CD4-positive, CD25-positive, alpha-beta regulatory T cell (primary cell): Measurements from ENCODE around the gene TNK2. TPM values are rescaled to one million over a fixed set of nuclear protein-coding genes. Genes with fewer than 3 reads are reported as not detected.

Source experiments
- ATAC-seq, 2 donors: fragments of 150-1000 bp; cut with Tn5 transposase; one replicate each; pipeline ENCODE4 v1.10.0; 2021; ENCODE audit warnings: low read depth in 2 of 2, moderate number of reproducible peaks in 2 of 2, moderate library complexity in 1 of 2
- DNase-seq, 3 donors: peaks; one replicate each; pipeline versions ENCODE4 v3.0.0 to v3.0.0-alpha.2; 2012 to 2022; ENCODE audit warnings: mixed read lengths in 1 of 3
- H3K27ac ChIP-seq: one replicate; pipeline ENCODE4 v1.7.0; 2013; ENCODE audit warnings: mild to moderate bottlenecking, low read length; ENCODE audit not compliant: insufficient read depth, poor library complexity, severe bottlenecking
- H3K27me3 ChIP-seq: one replicate; pipeline ENCODE4 v1.7.0; 2013; ENCODE audit warnings: low read length; ENCODE audit not compliant: control insufficient read depth, insufficient read depth
- H3K36me3 ChIP-seq: one replicate; pipeline ENCODE4 v1.7.0; 2013; ENCODE audit warnings: mild to moderate bottlenecking, low read length, moderate library complexity; ENCODE audit not compliant: control insufficient read depth, insufficient read depth
- H3K4me1 ChIP-seq: 2 replicates; pipeline ENCODE4 v1.7.0; 2013; ENCODE audit warnings: mild to moderate bottlenecking, low read length; ENCODE audit not compliant: insufficient read depth, control insufficient read depth, poor library complexity, severe bottlenecking
- H3K4me3 ChIP-seq: one replicate; pipeline ENCODE4 v1.7.0; 2013; ENCODE audit warnings: low read depth, mild to moderate bottlenecking, low read length, moderate library complexity
- H3K9me3 ChIP-seq, 2 experiments: 1 replicate in 1 of 2; 2 replicates in 1 of 2; pipeline ENCODE4 v1.7.0; 2013; ENCODE audit warnings: low read length in 2 of 2, mild to moderate bottlenecking in 1 of 2, moderate library complexity in 1 of 2; ENCODE audit not compliant: control insufficient read depth in 2 of 2
- H3K27ac Mint-ChIP-seq, 3 donors: one replicate each; pipeline ENCODE4 v1.8.0; 2020 to 2022; ENCODE audit warnings: mild to moderate bottlenecking in 3 of 3, mixed read lengths in 3 of 3, moderate library complexity in 2 of 3
- H3K27me3 Mint-ChIP-seq: one replicate; pipeline ENCODE4 v1.8.0; 2022; ENCODE audit warnings: mild to moderate bottlenecking, mixed read lengths
- H3K36me3 Mint-ChIP-seq: one replicate; pipeline ENCODE4 v1.8.0; 2020; ENCODE audit warnings: mixed read lengths
- H3K4me1 Mint-ChIP-seq, 4 donors: one replicate each; pipeline ENCODE4 v1.8.0; 2020 to 2022; ENCODE audit warnings: mixed read lengths in 4 of 4, mild to moderate bottlenecking in 1 of 4
- H3K4me3 Mint-ChIP-seq, 4 donors: one replicate each; pipeline ENCODE4 v1.8.0; 2020 to 2022; ENCODE audit warnings: mild to moderate bottlenecking in 4 of 4, mixed read lengths in 4 of 4, moderate library complexity in 3 of 4
- H3K9me3 Mint-ChIP-seq, 7 donors: one replicate each; pipeline ENCODE4 v1.8.0; 2020 to 2022; ENCODE audit warnings: mixed read lengths in 7 of 7, mild to moderate bottlenecking in 3 of 7, moderate library complexity in 2 of 7
- polyA plus RNA-seq, 4 donors: library from polyadenylated mRNA; unstranded; fragments of 300-500 nt; fragmentation: Illumina TruSeq; gene quantifications; one replicate each; pipeline ENCODE4 v1.2.3, GENCODE V29; 2021
- total RNA-seq: library from RNA; stranded (reverse); gene quantifications from one replicate; pipeline ENCODE4 v1.2.3, GENCODE V29; 2022

Gene TNK2
- total and polyA plus RNA-seq, 5 donors from 2014 or later: 0.93 to 139 (median 2.1) TPM

DNA sequence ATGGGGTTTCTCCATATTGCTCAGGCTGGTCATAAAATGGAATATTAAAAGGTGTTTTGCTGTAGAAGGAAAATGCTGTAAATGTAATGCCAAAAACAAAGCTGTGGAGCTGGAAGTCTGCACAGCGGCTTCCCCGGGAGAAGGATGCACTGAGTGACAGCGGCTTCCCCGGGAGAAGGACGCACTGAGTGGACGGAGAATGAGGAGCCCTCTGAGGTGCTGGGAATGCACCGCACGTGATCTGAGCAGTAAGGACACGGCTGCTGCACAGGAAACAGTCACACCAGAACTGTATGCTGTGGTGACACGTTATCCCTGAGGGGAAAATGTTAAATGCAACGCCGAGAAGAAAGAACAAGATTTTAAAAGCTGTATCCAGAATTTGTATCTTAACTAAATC, 24.6 kb downstream of the TNK2 start:
- ATAC-seq: no peak
- H3K36me3 ChIP-seq: peaks cover 49% of the 10 kb centered on the region
- no peaks in the 10 kb centered on the region for H3K9me3 ChIP-seq
- Mint-ChIP-seq H3K27ac (no peak overlapping the region), H3K9me3 (no peaks in the 10 kb centered on the region), H3K36me3 (peaks cover 13% of the 10 kb centered on the region), H3K4me3 (no peak overlapping the region), H3K27me3 (no peaks in the 10 kb centered on the region), H3K4me1 (peaks cover 0 to 5% (median 3%) of the 10 kb centered on the region in 4 donors)
- no peak overlapping the region for H3K27ac ChIP-seq
- no peak overlapping the region for H3K4me3 ChIP-seq
- no peak for DNase-seq
- H3K4me1 ChIP-seq: no peaks in the 10 kb centered on the region
- no peaks in the 10 kb centered on the region for H3K27me3 ChIP-seq

DNA sequence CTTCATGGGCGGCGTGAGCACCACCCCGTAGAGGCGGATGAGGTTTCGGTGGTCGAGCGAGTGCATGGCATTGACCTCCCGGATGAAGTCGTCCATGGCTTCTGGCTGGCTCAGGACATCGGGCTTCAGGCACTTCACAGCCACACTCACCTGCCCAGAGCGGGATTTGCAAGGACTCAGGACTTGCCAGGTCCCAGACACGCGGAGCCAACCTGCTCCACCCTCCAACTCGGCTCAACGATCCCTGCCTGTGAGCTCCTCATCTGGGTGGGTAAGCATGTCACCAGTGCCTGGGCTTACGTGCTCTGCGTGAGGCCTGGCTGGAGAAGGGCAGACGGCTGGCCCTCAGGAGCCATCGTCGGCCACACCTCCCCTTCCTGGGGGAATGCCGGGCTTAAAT, 25.2 kb downstream of the TNK2 start:
- DNase-seq: no peak
- Mint-ChIP-seq H3K9me3 (no peaks in the 10 kb centered on the region), H3K36me3 (peaks cover 13% of the 10 kb centered on the region), H3K4me3 (no peak overlapping the region), H3K27ac (no peak overlapping the region), H3K4me1 (peaks cover 0 to 5% (median 1%) of the 10 kb centered on the region in 4 donors), H3K27me3 (no peaks in the 10 kb centered on the region)
- H3K4me3 ChIP-seq: no peak overlapping the region
- no peaks in the 10 kb centered on the region for H3K4me1 ChIP-seq
- no peaks in the 10 kb centered on the region for H3K9me3 ChIP-seq
- H3K27ac ChIP-seq: no peak overlapping the region
- H3K36me3 ChIP-seq: peaks cover 48% of the 10 kb centered on the region
- H3K27me3 ChIP-seq: no peaks in the 10 kb centered on the region
- no peak for ATAC-seq

DNA sequence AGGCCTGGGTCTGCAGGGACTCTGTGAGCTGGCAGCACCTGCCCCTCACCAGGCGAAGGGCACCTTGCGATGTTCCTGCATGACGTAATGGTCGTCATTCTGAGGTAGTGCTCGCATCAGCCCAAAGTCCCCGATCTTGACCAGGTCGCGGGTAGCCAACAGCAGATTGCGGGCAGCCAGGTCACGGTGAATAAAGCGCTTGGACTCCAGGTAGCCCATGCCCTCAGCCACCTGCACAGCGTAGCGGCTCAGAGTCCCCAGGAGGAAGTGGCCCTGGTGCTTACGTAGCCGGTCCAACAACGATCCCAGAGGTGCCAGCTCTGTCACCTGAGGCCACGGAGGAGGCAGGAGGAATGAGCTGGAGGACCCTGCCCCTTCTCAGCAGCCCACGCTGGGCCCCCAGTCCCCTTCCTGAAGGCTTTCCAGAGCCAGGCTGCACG, 26.3 kb downstream of the TNK2 start:
- H3K4me1 ChIP-seq: no peaks in the 10 kb centered on the region
- H3K27me3 ChIP-seq: no peaks in the 10 kb centered on the region
- Mint-ChIP-seq H3K4me3 (no peak overlapping the region), H3K9me3 (no peaks in the 10 kb centered on the region), H3K27ac (no peak overlapping the region), H3K36me3 (peaks cover 7% of the 10 kb centered on the region), H3K4me1 (peaks cover 0 to 3% (median 1%) of the 10 kb centered on the region in 4 donors), H3K27me3 (no peaks in the 10 kb centered on the region)
- H3K36me3 ChIP-seq: peaks cover 50% of the 10 kb centered on the region
- DNase-seq (no peak), ATAC-seq (no peak)
- H3K4me3 ChIP-seq: no peak overlapping the region
- H3K27ac ChIP-seq: no peak overlapping the region
- no peaks in the 10 kb centered on the region for H3K9me3 ChIP-seq

DNA sequence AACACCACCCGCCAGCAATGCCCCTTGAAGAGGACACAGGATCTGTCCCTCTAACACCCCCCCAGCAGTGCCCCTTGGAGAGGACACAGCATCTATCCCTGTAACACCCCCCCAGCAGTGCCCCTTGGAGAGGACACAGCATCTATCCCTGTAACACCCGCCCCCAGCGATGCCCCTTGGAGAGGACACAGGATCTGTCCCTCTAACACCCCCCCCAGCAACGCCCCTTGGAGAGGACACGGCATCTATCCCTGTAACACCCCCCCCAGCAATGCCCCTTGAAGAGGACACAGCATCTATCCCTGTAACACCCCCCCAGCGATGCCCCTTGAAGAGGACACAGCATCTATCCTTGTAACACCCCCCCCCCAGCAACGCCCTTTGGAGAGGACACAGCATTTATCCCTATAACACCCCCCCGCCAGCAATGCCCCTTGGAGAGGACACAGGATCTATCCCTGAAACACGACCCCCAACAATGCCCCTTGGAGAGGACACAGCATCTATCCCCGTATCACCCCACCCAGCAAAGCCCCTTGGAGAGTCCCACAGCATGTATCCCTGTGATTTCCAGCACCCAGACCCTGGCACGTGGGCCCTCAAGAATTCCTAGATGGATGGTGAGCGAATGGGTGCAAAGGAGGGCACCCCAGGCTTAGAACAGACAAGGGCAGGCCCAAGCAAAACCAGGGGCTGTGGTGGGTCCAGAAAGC, 26.9 kb downstream of the TNK2 start:
- Mint-ChIP-seq H3K4me1 (peaks cover 0 to 3% (median 0%) of the 10 kb centered on the region in 4 donors), H3K36me3 (peaks cover 7% of the 10 kb centered on the region), H3K27ac (peak overlapping the region in 1 of 3 donors; percentile 56), H3K27me3 (no peaks in the 10 kb centered on the region), H3K9me3 (no peaks in the 10 kb centered on the region), H3K4me3 (no peak overlapping the region)
- Histone ChIP-seq H3K36me3 (peaks cover 51% of the 10 kb centered on the region), H3K4me1 (no peaks in the 10 kb centered on the region), H3K9me3 (no peaks in the 10 kb centered on the region), H3K27me3 (no peaks in the 10 kb centered on the region), H3K4me3 (no peak overlapping the region), H3K27ac (no peak overlapping the region)
- no peak for ATAC-seq
- DNase-seq: no peak

DNA sequence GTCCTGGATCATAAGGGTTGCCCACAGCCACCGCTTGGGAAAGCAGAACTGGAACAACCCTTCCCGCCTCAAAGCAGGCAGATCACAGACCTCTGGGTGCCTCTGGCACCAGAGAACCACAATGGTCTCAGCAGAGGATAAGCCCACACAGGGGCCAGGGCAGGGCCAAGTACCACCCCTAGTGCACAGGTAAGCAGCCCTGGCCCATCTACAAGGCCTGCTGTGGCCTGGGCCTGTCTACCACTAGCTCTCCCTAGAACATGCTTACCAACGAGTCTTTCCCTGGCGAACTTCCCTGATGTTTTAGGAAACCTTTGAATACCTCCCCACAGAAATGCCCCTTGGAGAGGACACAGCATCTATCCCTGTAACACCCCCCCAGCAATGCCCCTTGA, 28.3 kb downstream of the TNK2 start:
- Mint-ChIP-seq H3K9me3 (no peaks in the 10 kb centered on the region), H3K36me3 (peaks cover 7% of the 10 kb centered on the region), H3K4me1 (peaks cover 0 to 5% (median 0%) of the 10 kb centered on the region in 4 donors), H3K4me3 (no peak overlapping the region), H3K27me3 (no peaks in the 10 kb centered on the region), H3K27ac (no peak overlapping the region)
- Histone ChIP-seq H3K27ac (no peak overlapping the region), H3K9me3 (no peaks in the 10 kb centered on the region), H3K4me1 (no peaks in the 10 kb centered on the region), H3K4me3 (no peak overlapping the region), H3K36me3 (peaks cover 57% of the 10 kb centered on the region), H3K27me3 (no peaks in the 10 kb centered on the region)
- no peak for ATAC-seq
- no peak for DNase-seq

DNA sequence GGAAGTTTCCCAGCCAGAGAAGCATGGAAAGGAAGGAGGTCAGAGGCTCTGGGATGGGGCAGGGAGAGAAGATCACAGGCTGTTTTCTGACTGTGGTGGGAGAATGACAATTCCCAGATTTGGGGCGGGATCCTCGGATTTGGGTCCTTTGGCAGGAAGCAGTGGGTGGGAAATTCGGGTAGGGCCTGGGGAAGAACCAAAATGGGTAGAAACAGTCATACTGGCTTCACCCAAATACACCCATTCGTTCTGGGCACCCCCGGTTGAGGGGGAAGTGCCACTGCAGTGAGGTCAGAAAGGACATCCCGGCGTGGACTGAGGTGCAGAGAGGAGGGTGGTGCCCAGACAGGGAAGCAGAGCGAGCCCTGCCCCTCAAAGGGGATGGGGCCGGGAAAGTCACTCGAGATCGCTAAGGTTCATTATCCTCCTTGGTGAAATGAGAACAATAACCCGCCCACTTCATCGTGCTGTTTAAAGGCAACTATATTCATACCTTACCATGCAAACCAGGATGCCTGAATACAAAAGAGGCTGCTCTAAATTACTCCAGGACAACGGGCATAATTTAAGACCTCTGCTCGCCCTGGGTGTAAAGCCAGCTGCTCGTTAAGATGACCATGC, 28.8 kb downstream of the TNK2 start:
- Mint-ChIP-seq H3K27ac (peak overlapping the region in 2 of 3 donors; percentile 54 to 63), H3K36me3 (peaks cover 7% of the 10 kb centered on the region), H3K4me1 (peaks cover 0 to 5% (median 0%) of the 10 kb centered on the region in 4 donors), H3K9me3 (no peaks in the 10 kb centered on the region), H3K27me3 (no peaks in the 10 kb centered on the region), H3K4me3 (no peak overlapping the region)
- Histone ChIP-seq H3K4me3 (no peak overlapping the region), H3K9me3 (no peaks in the 10 kb centered on the region), H3K27ac (no peak overlapping the region), H3K27me3 (no peaks in the 10 kb centered on the region), H3K4me1 (no peaks in the 10 kb centered on the region), H3K36me3 (peaks cover 55% of the 10 kb centered on the region)
- DNase-seq (no peak), ATAC-seq (no peak)

DNA sequence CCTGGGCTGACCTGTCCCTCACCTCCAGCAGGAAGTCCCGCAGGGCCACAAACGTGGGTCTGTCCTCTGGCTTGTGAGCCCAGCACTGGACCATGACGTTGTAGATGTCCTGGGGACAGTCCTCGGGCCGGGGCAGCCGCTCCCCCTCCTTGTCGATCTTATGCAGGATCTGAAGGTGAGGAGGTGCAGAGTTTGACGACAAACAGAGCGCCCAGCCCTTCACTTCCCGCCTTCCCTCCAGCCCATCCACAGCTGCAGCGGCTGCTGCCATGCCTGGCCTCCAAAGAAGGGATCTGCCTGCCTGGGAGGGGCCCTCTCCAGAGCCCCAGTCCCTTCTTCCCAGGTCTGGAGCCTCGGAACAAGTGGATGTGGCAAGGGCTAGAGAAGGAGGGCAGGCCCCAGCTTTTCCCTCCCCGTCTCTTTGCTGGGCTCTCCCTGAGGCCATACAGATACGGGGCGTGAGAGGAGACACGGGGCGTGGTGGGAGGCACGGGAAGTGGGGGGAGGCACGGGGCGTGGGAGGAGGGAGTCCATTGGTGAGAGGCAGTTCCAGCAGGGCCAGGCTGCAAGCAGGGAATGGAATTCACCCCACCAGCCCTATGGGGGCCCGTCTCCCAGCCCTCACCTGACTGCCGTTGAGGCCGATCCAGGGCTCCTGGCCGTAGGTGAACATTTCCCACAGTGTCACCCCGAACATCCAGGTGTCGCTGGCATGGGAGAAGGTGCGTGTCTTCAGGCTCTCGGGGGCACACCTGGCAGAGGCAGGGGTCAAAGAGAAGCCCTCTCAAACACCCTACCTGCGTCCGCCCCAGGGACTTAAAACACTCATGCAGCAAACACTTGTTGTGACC, 29.7 kb downstream of the TNK2 start:
- no peaks in the 10 kb centered on the region for H3K9me3 Mint-ChIP-seq
- H3K4me3 ChIP-seq: no peak overlapping the region
- no peak for DNase-seq
- no peak overlapping the region for H3K4me3 Mint-ChIP-seq
- no peak overlapping the region for H3K27ac ChIP-seq
- peaks cover 49% of the 10 kb centered on the region for H3K36me3 ChIP-seq
- H3K4me1 ChIP-seq: no peaks in the 10 kb centered on the region
- no peaks in the 10 kb centered on the region for H3K27me3 Mint-ChIP-seq
- no peaks in the 10 kb centered on the region for H3K9me3 ChIP-seq
- ATAC-seq: no peak
- H3K27me3 ChIP-seq: no peaks in the 10 kb centered on the region
- peak overlapping the region in 1 of 3 donors; percentile 54 for H3K27ac Mint-ChIP-seq
- H3K36me3 Mint-ChIP-seq: peaks cover 4% of the 10 kb centered on the region
- H3K4me1 Mint-ChIP-seq: peaks cover 0 to 5% (median 0%) of the 10 kb centered on the region in 4 donors
